Measurements from ENCODE around the gene UTRN. TPM values are rescaled to one million over a fixed set of nuclear protein-coding genes. Genes with fewer than 3 reads are reported as not detected.
A peak's percentile ranks its signal among the peaks of the same experiment; 100 is the strongest.

UTRN gene
- polyA plus RNA-seq, 10 donors = 46.0 to 67.0 (median 58.9) TPM

GRCh38 chr6:144310765-144311164, 25.6 kb downstream of the UTRN start:
- no peak for DNase-seq

DNA sequence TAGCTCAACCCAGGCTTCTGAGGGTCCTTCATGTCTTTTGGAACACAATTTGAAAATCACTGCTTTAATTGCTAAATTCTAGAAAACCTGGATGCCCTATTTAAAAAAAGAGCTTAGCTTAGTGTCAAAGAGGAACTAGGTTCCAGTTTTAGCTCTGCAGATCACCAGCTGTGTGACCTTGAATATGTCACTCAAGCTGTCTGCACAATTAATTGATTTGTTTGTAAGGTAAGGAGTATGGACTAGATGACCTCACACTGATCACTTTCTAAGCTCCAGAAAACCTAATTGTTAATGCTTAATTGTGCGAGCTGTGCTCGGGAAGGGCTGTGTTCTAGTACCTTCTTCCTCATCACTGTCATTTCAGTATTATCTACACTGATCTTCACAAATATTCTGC, 26.2 kb downstream of the UTRN start:
- DNase-seq = no peak

DNA sequence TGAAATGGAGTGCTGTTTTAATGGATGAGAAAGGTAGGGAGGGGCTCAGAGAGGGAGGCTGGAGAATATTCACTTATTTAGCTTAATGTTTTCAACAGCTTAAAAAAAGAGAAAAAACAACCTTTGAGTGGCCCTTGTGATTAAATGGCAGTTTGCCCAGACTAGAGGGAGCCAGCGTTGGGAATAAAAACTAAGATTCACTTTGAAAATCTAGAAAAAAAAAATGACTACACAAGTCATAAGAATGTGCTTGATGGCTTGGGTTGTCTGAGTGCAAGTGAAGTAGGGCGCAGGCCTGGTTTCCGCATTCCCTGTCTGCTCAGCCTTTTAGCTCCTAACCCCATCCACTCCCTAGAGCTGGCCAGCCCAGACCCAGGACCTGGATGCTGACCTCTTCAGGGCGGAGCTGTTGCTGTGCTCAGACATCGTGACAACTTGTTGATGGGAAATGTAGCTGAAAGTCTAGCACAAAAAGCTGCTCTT, 28.9 kb downstream of the UTRN start:
- peak; percentile 62 to 81 (median 68) for DNase-seq

- DNase-seq = peak in 1 of 3 donors; percentile 53
Measured at GRCh38 chr6:144314562-144314961, 29.4 kb downstream of the UTRN start.

GRCh38 chr6:144315226-144315980, 30.3 kb downstream of the UTRN start:
- DNase-seq = no peak

DNA sequence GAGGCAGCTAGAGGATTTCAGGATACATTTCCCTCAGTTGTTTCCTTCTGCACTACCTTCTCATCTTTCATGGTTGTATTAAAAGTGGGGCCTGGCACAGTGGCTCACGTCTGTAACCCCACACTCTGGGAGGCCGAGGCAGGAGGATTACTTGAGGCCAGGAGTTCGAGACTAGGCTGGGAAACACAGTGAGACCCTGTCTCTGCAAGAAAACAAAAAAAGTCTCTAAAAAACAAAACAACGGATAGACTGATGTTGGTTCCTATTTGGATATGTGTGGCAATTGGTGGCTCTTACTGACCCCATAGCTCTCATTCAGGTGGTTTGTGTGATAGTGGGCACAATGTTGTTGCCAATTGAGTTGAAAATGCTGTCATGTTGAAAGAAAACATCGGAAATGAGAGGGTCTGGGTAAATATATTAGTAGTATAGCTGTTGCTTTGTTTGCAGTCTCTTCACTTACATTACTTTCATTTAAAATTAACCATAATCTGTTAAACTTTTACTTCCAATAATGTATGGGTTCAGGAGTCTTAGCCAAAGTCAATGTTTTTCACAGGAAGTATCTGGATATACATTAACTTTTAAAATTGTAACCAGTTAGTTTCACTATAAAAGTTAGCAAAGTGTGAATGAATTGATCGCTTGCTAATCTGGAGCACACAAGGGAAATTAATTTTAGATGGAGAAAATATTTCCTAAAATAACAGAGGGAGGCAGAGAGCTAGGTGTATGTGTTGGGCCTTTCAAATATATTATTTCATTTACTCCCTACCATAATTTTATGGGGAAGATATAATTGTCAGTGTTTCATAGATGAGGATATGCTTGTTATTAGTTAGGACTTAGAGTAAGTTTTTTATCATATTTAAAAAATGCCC, 31.1 kb downstream of the UTRN start:
- DNase-seq = no peak

DNA sequence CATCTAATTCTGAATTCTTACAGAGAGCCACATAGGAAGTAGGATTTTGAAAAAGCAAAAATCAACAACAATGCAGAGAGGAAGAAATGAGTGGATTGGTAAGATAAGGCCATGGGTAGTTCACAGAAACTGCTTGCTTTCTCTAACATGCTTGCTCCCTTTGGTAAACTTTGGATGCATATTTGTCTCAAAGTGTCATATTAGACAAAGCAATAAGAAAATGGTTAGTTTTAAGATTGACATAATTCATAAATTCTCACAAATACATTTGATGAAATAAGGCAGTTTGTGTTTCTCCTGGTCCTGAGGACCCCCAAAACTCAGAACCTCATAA, 31.7 kb downstream of the UTRN start:
- no peak for DNase-seq

GRCh38 chr6:144317736-144318135, 32.6 kb downstream of the UTRN start:
- DNase-seq = peak; percentile 53 to 75 (median 54)

DNA sequence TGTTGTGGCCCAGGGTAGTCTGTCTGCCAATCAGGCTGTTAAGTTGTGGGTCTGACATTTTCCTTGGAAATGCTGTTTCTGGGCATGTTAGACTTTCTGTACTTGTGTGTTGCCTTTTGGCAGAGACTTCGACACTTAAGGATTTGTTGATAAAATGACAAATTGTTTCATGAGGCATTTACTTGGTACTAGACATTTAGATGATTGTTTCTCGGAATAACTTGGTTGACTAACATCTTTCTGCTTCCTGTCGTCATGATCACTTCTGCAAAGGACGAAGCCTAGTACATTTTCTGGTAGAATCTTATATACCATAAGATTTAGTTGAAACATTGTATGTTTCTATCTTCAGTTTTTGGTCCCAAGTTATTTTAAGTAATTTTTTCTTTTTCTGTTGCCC, 34.1 kb downstream of the UTRN start:
- DNase-seq = no peak

- DNase-seq = no peak
Measured at GRCh38 chr6:144320741-144321140, 35.6 kb downstream of the UTRN start.

DNA sequence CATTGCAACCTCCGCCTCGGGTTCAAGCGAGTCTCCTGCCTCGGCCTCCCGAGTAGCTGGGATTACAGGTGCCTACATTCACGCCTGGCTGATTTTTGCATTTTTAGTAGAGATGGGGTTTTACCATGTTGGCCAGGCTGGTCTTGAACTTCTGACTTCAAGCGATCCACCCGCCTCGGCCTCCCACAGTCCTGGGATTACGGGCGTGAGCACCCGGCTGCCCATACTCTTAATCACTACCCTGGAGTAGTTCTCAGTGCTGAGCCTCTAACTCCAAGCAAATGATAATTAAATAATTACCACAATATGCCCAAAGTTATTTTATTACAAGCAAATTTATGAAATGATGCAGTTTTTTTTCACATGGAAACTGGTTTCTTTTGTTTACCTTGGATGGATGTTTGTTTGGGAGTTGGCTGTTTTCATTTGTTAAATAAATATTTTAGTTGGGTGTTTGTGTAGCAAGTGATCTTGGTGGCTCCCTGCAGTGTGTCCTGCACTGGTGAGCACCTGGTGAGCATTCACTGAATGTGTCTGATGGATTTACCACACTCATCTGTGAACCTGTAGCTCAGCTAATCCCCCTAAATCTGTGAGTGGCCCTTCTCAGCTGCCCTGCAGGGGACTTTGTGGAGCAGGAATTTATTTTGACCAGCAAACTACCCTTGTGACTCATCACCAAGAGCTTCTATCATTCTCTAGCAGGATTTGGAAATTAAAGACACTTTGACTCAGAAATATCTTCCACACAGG, 36.9 kb downstream of the UTRN start:
- DNase-seq = no peak

- DNase-seq = no peak
Measured at GRCh38 chr6:144325232-144325631, 40.1 kb downstream of the UTRN start.

DNA sequence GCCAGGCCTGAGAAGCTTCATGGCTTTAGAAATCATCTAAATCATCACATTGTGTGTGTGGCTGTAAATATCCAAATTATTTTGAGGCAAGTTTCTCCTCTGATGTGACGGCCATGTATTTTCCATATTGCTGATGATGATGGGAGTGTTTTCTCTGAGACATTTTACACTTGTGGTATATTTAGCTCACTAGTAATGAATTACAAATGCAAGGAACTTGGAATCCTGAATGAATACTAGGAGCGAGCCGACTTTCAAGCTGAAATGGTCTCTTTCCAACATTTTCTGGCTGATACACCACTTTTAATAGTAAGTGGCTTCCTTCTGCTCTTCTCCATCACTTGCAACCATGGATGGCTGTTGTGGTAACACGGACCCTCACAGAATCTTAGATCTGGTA, 41.3 kb downstream of the UTRN start:
- no peak for DNase-seq

DNA sequence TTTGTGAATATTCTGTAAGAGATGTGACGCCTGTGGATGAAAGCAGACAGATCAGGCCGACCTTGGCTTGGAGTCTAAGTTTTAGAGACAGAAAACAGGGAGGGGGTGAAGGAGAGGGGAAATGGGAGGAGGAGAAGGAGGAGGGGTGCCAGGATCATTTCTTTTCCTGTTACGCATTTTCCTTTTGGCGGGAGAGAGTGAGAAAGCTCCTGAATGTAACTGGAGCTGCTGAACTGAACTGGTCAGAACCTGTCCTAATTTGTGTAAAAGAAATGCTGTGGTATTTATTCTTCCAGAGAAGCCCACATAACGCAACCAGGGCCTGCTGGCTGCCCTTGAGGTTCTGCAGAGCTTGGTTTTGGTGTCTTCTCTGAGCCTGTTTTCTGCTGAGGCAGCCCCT, 41.9 kb downstream of the UTRN start:
- DNase-seq = peak in 1 of 3 donors; percentile 72

- DNase-seq = peak in 1 of 3 donors; percentile 30
Measured at GRCh38 chr6:144330017-144330987, 45.2 kb downstream of the UTRN start.

DNA sequence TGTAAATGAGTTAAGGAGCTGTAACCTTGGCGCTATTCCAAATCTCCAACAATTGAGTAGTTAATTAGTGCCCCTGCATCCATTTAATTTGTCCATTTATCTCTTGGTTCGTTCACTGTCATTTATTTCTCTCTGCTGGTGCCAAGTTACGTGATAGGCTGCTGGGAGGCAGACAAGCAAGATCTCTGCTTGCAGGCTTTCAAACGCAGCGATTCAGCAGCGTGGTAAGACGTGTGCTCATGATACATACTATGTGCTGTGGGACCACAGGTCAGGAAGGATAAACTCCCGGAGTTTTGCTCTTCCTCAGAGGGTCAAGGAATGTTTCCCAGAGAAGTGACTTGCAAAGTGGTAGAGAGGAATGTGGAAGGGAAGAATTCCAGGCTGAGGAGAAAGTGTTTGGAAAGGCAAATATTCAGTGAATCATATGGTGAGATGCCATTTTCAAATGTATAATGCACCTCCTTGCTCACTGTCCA, 46.4 kb downstream of the UTRN start:
- DNase-seq = peak in 1 of 3 donors; percentile 53

DNA sequence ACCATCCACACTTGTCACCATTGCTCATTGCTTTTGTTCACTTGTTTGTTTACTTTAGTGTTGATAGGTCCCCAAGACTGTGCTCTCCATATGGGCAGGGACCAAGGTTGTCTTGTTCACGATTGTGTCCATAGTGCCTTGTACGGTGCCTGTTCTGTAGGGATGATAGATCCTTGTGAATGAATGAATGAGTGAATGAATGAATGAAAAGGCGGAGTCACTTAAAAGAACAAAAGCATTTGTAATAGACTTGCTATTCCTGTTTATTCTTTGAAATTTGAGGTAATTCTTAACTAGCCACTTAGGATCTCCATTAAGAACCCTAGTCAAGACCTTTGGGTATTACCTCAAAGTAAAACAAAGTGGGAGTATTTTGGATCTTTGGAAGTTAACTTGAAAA, 47.0 kb downstream of the UTRN start:
- DNase-seq = no peak

DNA sequence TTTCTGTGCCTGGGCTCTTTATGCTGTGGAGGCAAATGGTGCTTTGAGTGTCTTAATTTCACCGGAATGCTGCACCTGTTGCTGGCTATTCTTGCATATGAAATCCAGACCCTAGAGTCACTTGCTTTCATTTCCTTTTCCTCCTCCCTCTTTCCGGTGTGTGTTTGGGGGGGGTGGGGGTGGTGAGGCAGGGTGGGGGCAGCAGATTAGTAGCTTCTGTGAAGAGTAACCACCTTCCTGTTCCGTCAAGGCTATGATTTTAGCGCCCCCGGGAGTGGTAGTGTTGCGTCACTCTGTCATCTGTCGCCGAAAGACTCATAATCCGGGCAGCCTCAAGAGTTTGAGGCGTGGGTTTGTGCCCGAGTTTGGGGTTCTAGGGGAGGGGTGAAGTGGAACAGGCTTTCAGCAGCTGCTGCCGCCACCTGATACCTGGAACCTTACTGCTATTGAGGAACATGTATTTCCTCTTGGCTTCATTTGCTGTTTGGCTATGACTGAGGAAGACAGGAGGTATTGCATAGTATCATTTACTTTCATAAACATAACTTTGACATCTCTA, 49.1 kb downstream of the UTRN start:
- peak in 2 of 3 donors; percentile 34 to 36 for DNase-seq

All from muscle of back (tissue), 11 donors.